ENCODE results near the gene TTLL5.

- no peak for TF ChIP-seq CTCF (IDR thresholded peaks at IDR 0.05)
- no peak for TF ChIP-seq POLR2A (IDR thresholded peaks at IDR 0.05)
These were observed 323.6 kb downstream of the TTLL5 start for GRCh38 chr14:75984674-75985073.
